ENCODE results near the gene STARD8. TPM values are rescaled to one million over a fixed set of nuclear protein-coding genes. Genes with fewer than 3 reads are reported as not detected.
A peak's percentile ranks its signal among the peaks of the same experiment; 100 is the strongest.
"Not testable (repeated sequence)": the region's sequence is repeated elsewhere in the genome, so short reads cannot be mapped to it uniquely, and the experiment has no call there.

Gene STARD8
- total RNA-seq, 1 donor from 2014 or later, result 4.5 TPM

- DNase-seq, result no peak
Measured at GRCh38 chrX:68659786-68660185, 12.3 kb downstream of the STARD8 start.

DNA sequence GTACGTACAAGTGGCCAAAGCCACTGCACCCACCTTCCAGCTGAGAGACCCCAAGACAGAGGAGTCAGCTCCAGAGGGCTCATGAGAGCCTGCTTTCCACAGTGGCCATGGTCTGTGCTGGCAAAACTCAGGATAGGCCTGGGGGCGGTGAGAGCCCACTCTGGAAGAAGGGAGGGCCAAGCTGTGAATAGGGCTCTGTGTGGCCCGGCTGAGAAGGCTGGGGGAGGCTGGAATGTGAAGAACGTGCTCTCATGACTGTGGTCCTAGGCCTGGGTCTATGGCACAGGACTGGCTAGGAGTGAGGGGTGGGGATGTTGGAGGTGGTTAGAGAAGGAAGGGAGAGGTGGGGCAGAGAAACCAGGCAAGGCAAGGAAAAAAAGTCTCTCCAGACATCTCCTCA lies 13.3 kb downstream of the STARD8 start:
- DNase-seq, result no peak

DNA sequence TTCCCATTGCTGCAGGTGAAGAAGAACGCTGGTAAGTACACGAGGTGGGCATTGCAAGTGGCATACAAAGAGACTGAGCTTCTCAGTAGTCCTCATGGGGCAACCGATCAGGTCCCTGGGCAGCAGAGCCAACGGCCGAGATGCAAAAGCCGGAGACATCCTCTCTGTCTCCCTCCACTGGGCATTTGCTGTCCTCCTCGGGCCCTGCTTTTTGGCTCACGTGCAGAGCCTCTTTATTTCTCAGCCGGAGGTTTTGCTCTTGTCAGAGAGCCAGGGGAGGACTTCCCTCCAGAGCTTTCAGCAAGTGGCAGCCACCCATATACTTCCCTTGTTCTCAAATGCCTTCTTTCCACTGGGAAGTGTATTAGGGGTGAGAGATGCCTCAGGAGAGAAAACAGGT lies 18.0 kb downstream of the STARD8 start:
- no peak for DNase-seq

DNA sequence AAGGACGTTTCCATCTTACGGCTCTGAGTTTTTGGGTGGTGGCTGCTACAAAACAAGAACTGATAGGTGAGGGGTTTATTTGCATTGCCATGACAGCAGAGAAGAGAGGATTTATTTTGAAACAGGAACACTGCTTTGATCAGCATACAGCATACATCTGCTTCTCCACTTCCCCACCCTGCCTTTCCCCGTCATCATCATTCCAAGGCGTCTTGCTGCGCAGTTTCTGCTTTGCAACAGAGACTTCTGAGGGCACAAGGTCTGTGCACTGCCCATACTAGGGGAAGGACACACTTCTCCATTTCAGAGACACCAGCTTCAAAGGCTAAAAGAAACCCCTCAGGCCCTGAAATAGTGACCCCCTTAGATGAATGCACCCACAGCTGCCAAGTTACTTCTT lies 19.1 kb downstream of the STARD8 start:
- DNase-seq, result no peak

- no peak for DNase-seq
Measured at GRCh38 chrX:68669094-68669860, 21.8 kb downstream of the STARD8 start.

GRCh38 chrX:68669871-68670270 lies 22.4 kb downstream of the STARD8 start:
- DNase-seq, result peak; percentile 10

DNA sequence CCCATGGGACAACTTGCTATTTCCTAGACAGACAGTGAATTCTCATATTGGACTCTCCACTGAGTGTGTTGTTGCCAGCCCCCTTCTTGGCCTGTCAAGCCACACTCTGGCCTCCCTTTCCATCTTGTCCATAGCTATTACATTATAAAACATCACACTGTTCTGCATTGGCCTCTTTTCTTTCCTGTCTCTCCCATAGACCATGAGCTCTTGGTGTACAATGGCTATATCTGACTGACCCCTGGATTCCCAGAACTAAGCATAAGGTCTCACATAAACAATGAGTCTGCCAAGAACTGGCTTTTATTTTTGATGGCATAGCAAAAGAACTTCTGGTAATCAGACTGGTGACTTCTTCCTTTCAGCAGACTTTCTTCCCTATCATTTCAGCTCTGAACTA lies 23.8 kb downstream of the STARD8 start:
- no peak for DNase-seq

DNA sequence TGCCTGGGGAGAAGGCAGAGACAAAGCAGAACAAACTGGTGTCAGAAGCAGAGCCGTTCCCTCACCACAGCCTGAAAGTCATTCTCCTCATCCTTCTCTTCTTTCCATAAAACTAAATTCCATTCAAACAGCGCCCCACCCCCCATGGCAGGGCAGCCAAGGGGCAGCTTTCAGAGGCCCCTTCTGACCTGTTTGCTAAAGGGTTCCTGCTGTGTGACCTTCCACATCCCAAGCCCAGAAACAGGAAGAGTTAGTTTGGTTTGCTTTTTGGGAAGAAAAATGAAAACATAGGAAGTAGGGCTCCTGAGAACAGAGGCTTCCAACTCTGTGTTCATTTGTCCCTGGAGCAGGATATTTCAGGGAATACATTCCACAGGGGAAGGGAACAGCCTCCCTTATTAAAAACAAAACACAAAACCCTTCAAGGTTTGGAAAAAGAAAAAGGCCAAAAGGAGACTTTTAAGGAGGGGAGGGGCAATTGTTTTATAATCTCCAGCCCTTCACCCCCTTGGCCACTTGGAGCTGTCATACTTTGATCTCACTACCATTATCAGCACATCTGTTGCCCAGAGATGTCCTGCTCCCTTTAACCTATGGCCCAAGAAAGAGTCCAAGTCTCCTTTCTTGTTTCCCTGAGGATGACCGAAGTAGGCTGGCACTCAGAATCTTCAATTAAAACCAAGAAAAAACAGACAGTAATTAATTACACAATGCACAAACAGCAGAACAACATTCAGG lies 25.3 kb downstream of the STARD8 start:
- DNase-seq, result no peak

GRCh38 chrX:68675571-68675970 lies 28.1 kb downstream of the STARD8 start:
- DNase-seq, result peak; percentile 24

DNA sequence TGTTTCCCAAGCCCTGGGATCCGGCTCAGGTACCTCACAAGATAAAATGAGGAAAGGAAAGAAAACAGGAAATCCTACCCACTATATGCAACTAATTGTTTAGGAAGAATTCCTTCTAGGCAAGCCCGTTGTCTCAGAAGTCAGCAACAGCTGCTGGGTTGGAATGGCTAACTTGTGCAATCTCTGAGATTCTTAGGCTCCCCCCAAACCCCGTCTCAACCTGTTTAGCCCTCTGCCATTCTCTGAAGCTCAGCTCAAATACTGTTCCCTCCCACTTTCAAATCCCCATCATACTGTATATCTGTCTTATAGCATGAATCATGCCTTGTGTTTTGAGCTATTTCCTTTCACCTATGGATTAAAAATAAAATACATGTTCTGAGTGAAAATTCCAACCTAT lies 28.9 kb downstream of the STARD8 start:
- no peak for DNase-seq

DNA sequence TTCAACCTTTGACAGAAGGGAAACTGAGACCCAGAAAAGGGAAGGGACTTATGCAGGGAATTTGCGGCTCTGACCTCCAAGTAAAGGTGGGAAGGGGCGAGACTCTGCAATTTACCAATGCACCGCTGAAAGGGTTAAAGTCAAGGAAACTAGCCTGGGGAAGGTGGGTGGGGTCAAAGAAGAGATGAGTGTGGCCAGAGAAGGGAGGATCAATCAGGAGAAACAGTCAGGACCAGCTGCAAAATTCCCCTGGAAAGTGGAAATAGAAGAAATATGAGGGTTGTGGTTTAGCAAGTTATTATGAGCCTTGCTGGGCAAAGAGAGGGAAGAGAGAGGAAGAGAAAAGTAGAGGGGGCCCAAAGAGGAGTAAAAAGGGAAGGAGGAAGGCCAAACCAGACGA lies 30.5 kb downstream of the STARD8 start:
- DNase-seq, result no peak

GRCh38 chrX:68681443-68681941 lies 34.0 kb downstream of the STARD8 start:
- DNase-seq, result no peak

- no peak for DNase-seq
Measured at GRCh38 chrX:68682790-68683189, 35.3 kb downstream of the STARD8 start.

DNA sequence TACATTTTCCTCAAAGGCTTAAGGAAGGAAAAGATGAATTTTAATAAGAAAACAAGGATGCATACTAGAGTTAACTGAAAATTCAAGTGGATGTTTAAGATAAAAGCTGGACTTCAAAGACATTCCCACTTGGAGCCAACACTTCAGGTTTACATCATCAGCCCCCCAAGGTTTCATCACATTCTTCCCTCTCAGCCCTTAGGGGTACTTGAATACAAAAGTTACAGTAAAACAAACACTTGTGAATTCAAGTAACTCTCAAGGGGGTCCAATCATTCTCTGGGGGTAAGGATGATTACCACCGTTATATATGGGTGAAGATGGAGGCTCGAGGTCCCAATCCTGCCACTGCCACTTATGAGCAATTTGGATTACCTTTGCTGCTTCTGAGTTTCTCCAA lies 36.1 kb downstream of the STARD8 start:
- DNase-seq, result no peak

DNA sequence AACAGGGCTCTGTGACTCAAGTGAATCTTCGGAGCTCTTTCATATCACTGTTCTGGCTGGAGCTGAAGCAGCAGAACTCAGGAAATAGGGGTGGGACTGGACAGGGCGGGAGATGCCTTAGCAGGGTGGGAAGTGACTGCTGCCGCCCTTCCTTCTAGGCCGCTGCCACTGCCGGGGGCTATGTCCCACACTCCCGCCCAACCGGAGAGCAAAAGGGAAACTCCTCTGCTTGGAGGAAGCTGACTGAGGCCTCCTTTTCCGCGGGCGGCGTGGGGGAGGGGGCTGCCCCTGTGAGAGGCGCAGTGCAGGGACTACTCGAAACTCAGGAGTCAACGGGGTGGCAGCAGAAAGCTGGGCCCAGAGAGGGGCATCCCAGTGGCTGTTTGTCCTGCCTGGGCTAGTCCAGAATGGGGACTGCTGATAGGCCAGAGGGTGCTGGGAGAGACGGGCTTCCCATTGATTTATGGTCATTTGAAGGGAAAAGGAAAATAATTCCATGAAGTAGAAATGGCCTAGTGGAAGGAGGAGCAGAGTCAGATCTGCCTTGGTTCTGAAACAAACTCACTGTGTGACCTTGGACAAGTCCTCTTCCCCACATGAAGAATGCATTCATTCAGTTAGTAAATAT lies 36.9 kb downstream of the STARD8 start:
- DNase-seq, result no peak

GRCh38 chrX:68684919-68685304 lies 37.4 kb downstream of the STARD8 start:
- DNase-seq, result no peak

- no peak for DNase-seq
Measured at GRCh38 chrX:68685685-68686084, 38.2 kb downstream of the STARD8 start.

- DNase-seq, result no peak
Measured at GRCh38 chrX:68686097-68686977, 38.9 kb downstream of the STARD8 start.

- not testable (repeated sequence) for DNase-seq
Measured at GRCh38 chrX:68688931-68689330, 41.5 kb downstream of the STARD8 start.

DNA sequence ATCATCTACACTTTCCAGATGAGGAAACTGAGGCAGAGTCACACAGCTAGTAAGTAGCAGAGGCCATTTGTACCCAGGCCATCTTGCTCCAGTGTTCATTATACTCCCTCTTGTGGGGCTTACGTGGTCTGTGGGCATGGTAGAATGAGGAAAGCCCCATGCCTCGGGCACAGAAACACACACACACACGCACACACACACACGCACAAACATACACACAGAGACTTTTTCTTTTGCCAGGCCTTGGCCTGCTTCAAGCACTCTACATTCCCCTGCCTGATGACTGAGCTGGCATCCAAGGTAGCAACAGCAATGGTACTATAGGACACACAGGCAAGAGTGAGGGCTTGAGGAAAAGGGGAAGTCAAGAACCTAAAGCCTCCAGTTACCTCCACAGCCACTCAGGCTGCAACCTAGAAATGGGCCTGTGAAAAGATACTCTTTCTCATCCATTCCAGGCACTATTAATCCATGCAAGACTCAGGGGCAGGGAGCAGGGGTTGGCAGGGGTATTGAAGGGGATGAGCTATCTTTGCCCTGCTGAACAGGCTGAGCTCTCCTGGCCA lies 43.6 kb downstream of the STARD8 start:
- no peak for DNase-seq

GRCh38 chrX:68691921-68692320 lies 44.5 kb downstream of the STARD8 start:
- DNase-seq, result no peak

DNA sequence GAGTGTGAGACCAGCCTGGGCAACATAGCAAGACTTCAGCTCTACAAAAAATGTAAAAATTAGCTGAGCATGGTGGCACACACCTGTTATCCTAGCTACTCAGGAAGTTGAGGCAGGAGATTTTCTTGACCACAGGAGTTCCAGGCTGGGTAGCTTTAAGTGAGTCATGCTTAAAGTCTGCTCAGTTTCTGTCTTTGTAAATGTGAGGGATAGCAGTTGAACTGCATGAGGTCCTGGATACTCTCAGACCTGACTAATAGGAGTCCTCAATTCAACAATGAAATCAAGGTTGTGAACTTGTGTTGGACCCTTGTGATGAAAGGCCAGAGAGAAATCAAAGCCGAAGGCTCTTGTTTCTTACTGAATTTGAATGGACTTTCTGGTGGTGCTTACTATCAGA lies 45.2 kb downstream of the STARD8 start:
- DNase-seq, result no peak

Measured in skin of body (tissue), 2 donors.